Stimulated activated naive B cell treated with anti-CD40 and anti-IgM and Interleukin-4, amounts not matched to agents 10 μg/mL and 1 μg/mL and 100 μg/mL, for 72 hours (primary cell): Measurements from ENCODE around the gene ONECUT2.
"Not testable (repeated sequence)": the region's sequence is repeated elsewhere in the genome, so short reads cannot be mapped to it uniquely, and the experiment has no call there.

ENCODE experiments used
- ATAC-seq, 2 donors: fragments of 150-1000 bp; cut with Tn5 transposase; replicated peaks; 2 replicates each; pipeline ENCODE4 v1.10.0; 2021; ENCODE audit warnings: moderate library complexity in 1 of 2
- DNase-seq: peaks from one replicate; pipeline ENCODE4 v3.0.0; 2021
- H3K27ac Mint-ChIP-seq: one replicate; pipeline ENCODE4 v1.8.0; 2022; ENCODE audit warnings: mild to moderate bottlenecking, mixed read lengths
- H3K27me3 Mint-ChIP-seq, 2 donors: one replicate each; pipeline ENCODE4 v1.8.0; 2022; ENCODE audit warnings: mixed read lengths in 2 of 2
- H3K36me3 Mint-ChIP-seq, 2 donors: one replicate each; pipeline ENCODE4 v1.8.0; 2022; ENCODE audit warnings: mixed read lengths in 2 of 2, mild to moderate bottlenecking in 1 of 2
- H3K4me1 Mint-ChIP-seq, 2 donors: one replicate each; pipeline ENCODE4 v1.8.0; 2022; ENCODE audit warnings: mixed read lengths in 2 of 2, mild to moderate bottlenecking in 1 of 2
- H3K4me3 Mint-ChIP-seq, 2 donors: one replicate each; pipeline ENCODE4 v1.8.0; 2022; ENCODE audit warnings: mild to moderate bottlenecking in 2 of 2, mixed read lengths in 2 of 2, moderate library complexity in 1 of 2
- H3K9me3 Mint-ChIP-seq, 2 donors: one replicate each; pipeline ENCODE4 v1.8.0; 2022; ENCODE audit warnings: mixed read lengths in 2 of 2, mild to moderate bottlenecking in 1 of 2

The ONECUT2 gene

GRCh38 chr18:57434536-57435494, at the start of gene ONECUT2:
Gene ONECUT2 (plus strand): TSS chr18:57435374. CDS start chr18:57435717, 343 bp downstream.
- peaks cover 76 to 92% of the 10 kb centered on the region in 2 donors for H3K27me3 Mint-ChIP-seq
- peak; percentile 93 to 95 for ATAC-seq
- H3K27ac Mint-ChIP-seq: peak within 1 kb of the TSS; percentile 92
- peaks cover 7 to 27% of the 10 kb centered on the region in 2 donors for H3K36me3 Mint-ChIP-seq
- H3K9me3 Mint-ChIP-seq: peaks cover 5 to 9% of the 10 kb centered on the region in 2 donors
- H3K4me3 Mint-ChIP-seq: peak within 1 kb of the TSS; percentile 81 to 84
- peak; percentile 71 for DNase-seq
- H3K4me1 Mint-ChIP-seq: peaks cover 27 to 57% of the 10 kb centered on the region in 2 donors

DNA sequence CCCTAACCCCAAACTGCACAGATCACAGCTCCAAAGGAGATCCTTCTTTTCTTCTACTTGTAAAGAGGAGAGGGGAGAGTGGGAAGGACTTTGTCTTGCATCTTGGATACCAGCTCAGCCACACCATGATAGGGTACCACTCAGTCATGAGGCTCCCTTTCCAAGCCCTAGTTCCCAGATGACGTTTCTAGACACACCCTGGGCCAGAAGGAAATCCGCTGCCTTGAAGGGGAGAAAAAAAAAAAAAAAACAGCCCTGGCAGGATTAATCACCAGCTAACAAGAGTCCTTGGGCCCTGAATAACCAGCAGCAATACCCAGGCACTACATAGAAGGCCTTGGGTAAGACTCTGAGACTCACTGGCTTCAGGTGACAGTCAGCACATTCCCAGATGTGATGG, 45.9 kb upstream of the ONECUT2 start:
- DNase-seq: no peak
- Mint-ChIP-seq H3K36me3 (no peaks in the 10 kb centered on the region), H3K4me1 (no peaks in the 10 kb centered on the region), H3K27ac (no peak overlapping the region), H3K27me3 (peaks cover 45 to 46% of the 10 kb centered on the region in 2 donors), H3K9me3 (peaks cover 0 to 6% of the 10 kb centered on the region in 2 donors), H3K4me3 (no peak overlapping the region)
- no peak for ATAC-seq

DNA sequence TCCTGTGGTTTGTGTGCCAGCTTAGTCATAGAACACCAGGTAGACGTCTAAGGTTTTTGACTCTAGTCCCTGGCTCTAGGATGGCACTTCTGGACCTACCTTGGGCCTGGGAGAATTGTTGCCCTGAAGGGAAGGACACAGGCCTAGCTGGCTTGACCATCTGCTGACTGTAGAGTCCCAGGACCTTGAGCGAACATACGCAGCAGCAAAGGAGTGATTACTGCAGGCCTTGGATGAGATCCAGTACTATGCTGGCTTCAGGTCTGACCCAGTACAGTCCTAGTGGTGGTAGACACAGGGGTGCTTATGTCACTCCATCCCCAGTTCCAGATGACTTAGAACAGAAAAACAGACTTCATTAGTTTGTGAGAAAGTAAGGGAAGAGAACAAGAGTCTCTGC, 45.1 kb upstream of the ONECUT2 start:
- no peak overlapping the region for H3K27ac Mint-ChIP-seq
- H3K9me3 Mint-ChIP-seq: peaks cover 0 to 8% of the 10 kb centered on the region in 2 donors
- ATAC-seq (no peak), DNase-seq (no peak)
- no peak overlapping the region for H3K4me3 Mint-ChIP-seq
- H3K36me3 Mint-ChIP-seq: no peaks in the 10 kb centered on the region
- peaks cover 45 to 46% of the 10 kb centered on the region in 2 donors for H3K27me3 Mint-ChIP-seq
- H3K4me1 Mint-ChIP-seq: no peaks in the 10 kb centered on the region

GRCh38 chr18:57394749-57395148, 40.4 kb upstream of the ONECUT2 start:
- not testable (repeated sequence) for H3K4me1 Mint-ChIP-seq, ATAC-seq, H3K27ac Mint-ChIP-seq, DNase-seq, H3K36me3 Mint-ChIP-seq, H3K4me3 Mint-ChIP-seq
- Mint-ChIP-seq H3K27me3 (peaks cover 27 to 31% of the 10 kb centered on the region in 2 donors), H3K9me3 (peaks cover 16 to 17% of the 10 kb centered on the region in 2 donors)

GRCh38 chr18:57396831-57397230, 38.3 kb upstream of the ONECUT2 start:
- Mint-ChIP-seq H3K27me3 (peaks cover 11 to 18% of the 10 kb centered on the region in 2 donors), H3K9me3 (peaks cover 14 to 16% of the 10 kb centered on the region in 2 donors)
- not testable (repeated sequence) for H3K4me3 Mint-ChIP-seq, H3K4me1 Mint-ChIP-seq, DNase-seq, H3K36me3 Mint-ChIP-seq, H3K27ac Mint-ChIP-seq, ATAC-seq

GRCh38 chr18:57397440-57398132, 37.6 kb upstream of the ONECUT2 start:
- no peak overlapping the region for H3K4me3 Mint-ChIP-seq
- peaks cover 5 to 13% of the 10 kb centered on the region in 2 donors for H3K27me3 Mint-ChIP-seq
- peaks cover 12 to 16% of the 10 kb centered on the region in 2 donors for H3K9me3 Mint-ChIP-seq
- no peak for ATAC-seq
- no peaks in the 10 kb centered on the region for H3K36me3 Mint-ChIP-seq
- no peak for DNase-seq
- H3K27ac Mint-ChIP-seq: no peak overlapping the region
- H3K4me1 Mint-ChIP-seq: no peaks in the 10 kb centered on the region

- ATAC-seq (no peak), DNase-seq (no peak)
- no peaks in the 10 kb centered on the region for H3K4me1 Mint-ChIP-seq
- peaks cover 0 to 3% of the 10 kb centered on the region in 2 donors for H3K36me3 Mint-ChIP-seq
- H3K9me3 Mint-ChIP-seq: peaks cover 4 to 6% of the 10 kb centered on the region in 2 donors
- H3K4me3 Mint-ChIP-seq: no peak overlapping the region
- no peak overlapping the region for H3K27ac Mint-ChIP-seq
- peaks cover 20 to 26% of the 10 kb centered on the region in 2 donors for H3K27me3 Mint-ChIP-seq
Measured at GRCh38 chr18:57404345-57404744, 30.8 kb upstream of the ONECUT2 start.

GRCh38 chr18:57409650-57410049, 25.5 kb upstream of the ONECUT2 start:
- H3K27me3 Mint-ChIP-seq: peaks cover 26 to 41% of the 10 kb centered on the region in 2 donors
- H3K27ac Mint-ChIP-seq: no peak overlapping the region
- no peaks in the 10 kb centered on the region for H3K4me1 Mint-ChIP-seq
- peaks cover 0 to 3% of the 10 kb centered on the region in 2 donors for H3K36me3 Mint-ChIP-seq
- ATAC-seq (no peak), DNase-seq (no peak)
- peaks cover 4% of the 10 kb centered on the region in 2 donors for H3K9me3 Mint-ChIP-seq
- no peak overlapping the region for H3K4me3 Mint-ChIP-seq

GRCh38 chr18:57410749-57411148, 24.4 kb upstream of the ONECUT2 start:
- Mint-ChIP-seq H3K9me3 (peaks cover 5 to 7% of the 10 kb centered on the region in 2 donors), H3K27me3 (peaks cover 28 to 48% of the 10 kb centered on the region in 2 donors), H3K36me3 (peaks cover 0 to 3% of the 10 kb centered on the region in 2 donors), H3K27ac (no peak overlapping the region), H3K4me3 (no peak overlapping the region), H3K4me1 (no peaks in the 10 kb centered on the region)
- ATAC-seq: no peak
- no peak for DNase-seq

DNA sequence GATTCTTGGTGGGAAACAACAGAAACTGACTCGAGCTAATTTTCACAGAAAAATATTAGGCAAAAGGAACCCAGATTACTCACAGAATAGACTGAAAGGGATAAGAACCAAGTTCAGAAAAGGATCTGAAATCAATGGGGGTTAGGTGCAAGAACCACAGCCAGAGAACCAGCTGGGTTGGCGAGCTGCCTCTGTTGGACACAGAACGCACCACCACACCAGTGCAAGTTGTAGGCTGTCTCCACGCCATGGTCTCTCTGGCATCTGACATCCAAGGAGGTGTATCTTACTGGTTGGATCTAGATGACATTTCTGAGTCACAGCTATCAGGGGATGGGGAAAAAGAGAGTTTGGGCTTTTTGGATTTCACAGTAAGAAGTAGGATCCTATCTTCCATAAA, 18.6 kb upstream of the ONECUT2 start:
- no peak overlapping the region for H3K27ac Mint-ChIP-seq
- H3K9me3 Mint-ChIP-seq: peaks cover 8 to 13% of the 10 kb centered on the region in 2 donors
- DNase-seq (no peak), ATAC-seq (no peak)
- H3K27me3 Mint-ChIP-seq: peaks cover 31 to 41% of the 10 kb centered on the region in 2 donors
- no peaks in the 10 kb centered on the region for H3K36me3 Mint-ChIP-seq
- H3K4me3 Mint-ChIP-seq: no peak overlapping the region
- H3K4me1 Mint-ChIP-seq: no peaks in the 10 kb centered on the region

GRCh38 chr18:57422313-57422872, 12.8 kb upstream of the ONECUT2 start:
- no peaks in the 10 kb centered on the region for H3K36me3 Mint-ChIP-seq
- no peaks in the 10 kb centered on the region for H3K4me1 Mint-ChIP-seq
- H3K27me3 Mint-ChIP-seq: peaks cover 23 to 38% of the 10 kb centered on the region in 2 donors

GRCh38 chr18:57423821-57424220, 11.4 kb upstream of the ONECUT2 start:
- H3K27ac Mint-ChIP-seq: no peak overlapping the region
- ATAC-seq (no peak), DNase-seq (no peak)
- H3K27me3 Mint-ChIP-seq: peaks cover 28 to 47% of the 10 kb centered on the region in 2 donors
- peaks cover 7 to 15% of the 10 kb centered on the region in 2 donors for H3K9me3 Mint-ChIP-seq
- peaks cover 0 to 5% of the 10 kb centered on the region in 2 donors for H3K4me1 Mint-ChIP-seq
- H3K36me3 Mint-ChIP-seq: peaks cover 0 to 1% of the 10 kb centered on the region in 2 donors
- no peak overlapping the region for H3K4me3 Mint-ChIP-seq

More at GRCh38 chr18:57422313-57422872, 12.8 kb upstream of the ONECUT2 start:
- DNase-seq: no peak
- no peak for ATAC-seq
- H3K27ac Mint-ChIP-seq: no peak overlapping the region
- peaks cover 7 to 15% of the 10 kb centered on the region in 2 donors for H3K9me3 Mint-ChIP-seq
- no peak overlapping the region for H3K4me3 Mint-ChIP-seq

- H3K4me3 Mint-ChIP-seq: no peak overlapping the region
Measured at GRCh38 chr18:57425096-57425495, 10.1 kb upstream of the ONECUT2 start.

DNA sequence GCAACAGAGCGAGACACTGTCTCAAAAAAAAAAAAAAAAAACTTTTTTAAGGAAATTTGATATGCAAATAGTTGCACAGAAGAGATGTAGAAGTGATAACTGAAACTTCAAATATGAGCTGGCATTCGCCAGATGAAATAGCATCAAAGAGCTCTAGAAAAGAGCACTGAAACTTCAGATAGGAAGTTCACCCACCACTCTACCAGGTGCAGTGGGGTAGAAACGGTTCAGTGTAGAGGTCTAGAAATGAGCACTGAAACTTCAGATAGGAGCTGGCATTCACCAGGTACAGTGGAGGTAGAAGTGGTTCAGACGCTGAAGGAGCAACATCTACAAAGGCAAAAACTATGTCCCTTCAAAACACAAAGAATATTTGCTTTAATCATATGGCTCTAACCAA, 9.0 kb upstream of the ONECUT2 start:
- DNase-seq: no peak
- H3K27me3 Mint-ChIP-seq: peaks cover 34 to 56% of the 10 kb centered on the region in 2 donors
- ATAC-seq: peak; percentile 75 to 96
- peaks cover 0 to 12% of the 10 kb centered on the region in 2 donors for H3K4me1 Mint-ChIP-seq
- peaks cover 0 to 1% of the 10 kb centered on the region in 2 donors for H3K36me3 Mint-ChIP-seq
- H3K27ac Mint-ChIP-seq: peak overlapping the region; percentile 47
- H3K9me3 Mint-ChIP-seq: peaks cover 3 to 9% of the 10 kb centered on the region in 2 donors
- H3K4me3 Mint-ChIP-seq: no peak overlapping the region

More at GRCh38 chr18:57425096-57425495, 10.1 kb upstream of the ONECUT2 start:
- peaks cover 7 to 15% of the 10 kb centered on the region in 2 donors for H3K9me3 Mint-ChIP-seq
- H3K4me1 Mint-ChIP-seq: peaks cover 0 to 12% of the 10 kb centered on the region in 2 donors
- no peak for DNase-seq
- no peak for ATAC-seq
- H3K27me3 Mint-ChIP-seq: peaks cover 37 to 54% of the 10 kb centered on the region in 2 donors
- H3K36me3 Mint-ChIP-seq: peaks cover 0 to 1% of the 10 kb centered on the region in 2 donors
- H3K27ac Mint-ChIP-seq: no peak overlapping the region
